GM12864 (cell line): ENCODE measurements around the gene STK32B.
"Not testable (repeated sequence)": the region's sequence is repeated elsewhere in the genome, so short reads cannot be mapped to it uniquely, and the experiment has no call there.

Experiments used
- DNase-seq: peaks from one replicate; pipeline ENCODE4 v3.0.0-alpha.2; 2011; ENCODE audit warnings: low read depth
- H3K4me3 ChIP-seq: 2 replicates; pipeline ENCODE4 v1.5.1; 2011; ENCODE audit warnings: mild to moderate bottlenecking, low read depth, low read length, control low read depth
- TF ChIP-seq, protein P1 (sequence below): IDR thresholded peaks from 2 replicates; pipeline ENCODE4 v1.5.1; 2011; ENCODE audit warnings: low read depth, mild to moderate bottlenecking, moderate library complexity, low read length, control low read depth, inconsistent platforms; ENCODE audit errors: missing control alignments

STK32B gene

DNA sequence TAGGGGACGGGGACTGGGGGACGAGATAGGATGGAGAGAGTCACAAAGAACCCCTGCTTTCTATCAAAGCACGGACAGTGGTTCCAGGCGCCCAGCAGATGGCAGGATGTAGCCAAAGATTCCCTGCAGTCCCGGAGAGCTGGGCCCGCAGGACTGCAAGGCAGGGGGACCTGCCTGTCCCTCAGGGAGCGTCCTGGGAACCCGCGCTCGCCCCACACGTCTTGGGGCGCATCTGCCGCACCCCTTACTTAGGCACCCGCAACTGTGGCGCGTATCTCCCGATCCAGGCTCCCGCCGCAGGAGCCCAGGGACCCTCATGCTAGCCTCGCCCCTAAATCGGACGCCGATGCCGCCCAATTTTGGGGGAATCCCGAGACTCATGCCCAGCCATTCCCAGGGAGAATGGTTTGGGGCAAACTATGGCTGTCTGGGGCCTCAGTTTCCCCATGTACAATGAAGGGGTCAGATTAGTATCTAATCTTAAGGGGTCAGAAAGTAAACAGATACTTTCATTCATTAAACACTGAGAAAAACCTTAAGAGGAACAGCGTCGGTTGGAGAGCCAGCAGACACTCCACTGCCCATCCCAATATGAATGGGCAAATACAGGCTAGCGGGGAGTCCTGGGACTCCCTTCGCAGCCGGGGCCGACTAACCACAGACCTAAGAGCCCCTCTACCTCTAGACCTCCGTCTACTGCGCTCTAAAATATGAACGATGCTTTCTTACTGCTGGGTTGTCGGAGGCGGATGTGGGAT is 581 bp upstream of the STK32B start:
- peak overlapping the region; percentile 47 for H3K4me3 ChIP-seq
- TF ChIP-seq, protein P1, sequence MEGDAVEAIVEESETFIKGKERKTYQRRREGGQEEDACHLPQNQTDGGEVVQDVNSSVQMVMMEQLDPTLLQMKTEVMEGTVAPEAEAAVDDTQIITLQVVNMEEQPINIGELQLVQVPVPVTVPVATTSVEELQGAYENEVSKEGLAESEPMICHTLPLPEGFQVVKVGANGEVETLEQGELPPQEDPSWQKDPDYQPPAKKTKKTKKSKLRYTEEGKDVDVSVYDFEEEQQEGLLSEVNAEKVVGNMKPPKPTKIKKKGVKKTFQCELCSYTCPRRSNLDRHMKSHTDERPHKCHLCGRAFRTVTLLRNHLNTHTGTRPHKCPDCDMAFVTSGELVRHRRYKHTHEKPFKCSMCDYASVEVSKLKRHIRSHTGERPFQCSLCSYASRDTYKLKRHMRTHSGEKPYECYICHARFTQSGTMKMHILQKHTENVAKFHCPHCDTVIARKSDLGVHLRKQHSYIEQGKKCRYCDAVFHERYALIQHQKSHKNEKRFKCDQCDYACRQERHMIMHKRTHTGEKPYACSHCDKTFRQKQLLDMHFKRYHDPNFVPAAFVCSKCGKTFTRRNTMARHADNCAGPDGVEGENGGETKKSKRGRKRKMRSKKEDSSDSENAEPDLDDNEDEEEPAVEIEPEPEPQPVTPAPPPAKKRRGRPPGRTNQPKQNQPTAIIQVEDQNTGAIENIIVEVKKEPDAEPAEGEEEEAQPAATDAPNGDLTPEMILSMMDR: peak; percentile 67
- no peak for DNase-seq

DNA sequence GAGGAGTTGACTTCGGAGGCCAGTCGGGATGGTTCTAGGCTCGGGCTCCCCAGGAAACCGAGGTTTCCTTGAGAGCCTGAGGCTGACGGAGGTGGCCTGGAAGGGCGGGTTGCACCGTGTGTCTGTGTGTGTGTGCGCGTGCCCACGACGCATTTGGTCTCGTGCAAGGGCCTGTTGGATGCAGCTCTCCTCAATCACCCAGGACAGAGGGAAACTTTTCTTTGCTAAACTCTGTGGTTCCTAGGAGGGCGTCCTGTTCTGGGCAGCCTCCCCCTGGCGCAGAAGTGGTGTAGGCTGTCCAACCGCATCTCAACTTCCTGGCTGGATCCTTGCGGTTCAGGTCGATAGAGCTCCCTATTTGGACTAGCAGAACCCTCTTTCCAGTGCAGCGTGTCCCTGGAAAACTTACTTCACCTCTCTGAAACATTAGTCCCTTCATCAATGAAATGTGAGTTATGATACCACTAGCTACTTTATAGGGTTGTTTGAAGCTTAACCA is 973 bp downstream of the STK32B start:
- no peak for DNase-seq
- H3K4me3 ChIP-seq: no peak overlapping the region

DNA sequence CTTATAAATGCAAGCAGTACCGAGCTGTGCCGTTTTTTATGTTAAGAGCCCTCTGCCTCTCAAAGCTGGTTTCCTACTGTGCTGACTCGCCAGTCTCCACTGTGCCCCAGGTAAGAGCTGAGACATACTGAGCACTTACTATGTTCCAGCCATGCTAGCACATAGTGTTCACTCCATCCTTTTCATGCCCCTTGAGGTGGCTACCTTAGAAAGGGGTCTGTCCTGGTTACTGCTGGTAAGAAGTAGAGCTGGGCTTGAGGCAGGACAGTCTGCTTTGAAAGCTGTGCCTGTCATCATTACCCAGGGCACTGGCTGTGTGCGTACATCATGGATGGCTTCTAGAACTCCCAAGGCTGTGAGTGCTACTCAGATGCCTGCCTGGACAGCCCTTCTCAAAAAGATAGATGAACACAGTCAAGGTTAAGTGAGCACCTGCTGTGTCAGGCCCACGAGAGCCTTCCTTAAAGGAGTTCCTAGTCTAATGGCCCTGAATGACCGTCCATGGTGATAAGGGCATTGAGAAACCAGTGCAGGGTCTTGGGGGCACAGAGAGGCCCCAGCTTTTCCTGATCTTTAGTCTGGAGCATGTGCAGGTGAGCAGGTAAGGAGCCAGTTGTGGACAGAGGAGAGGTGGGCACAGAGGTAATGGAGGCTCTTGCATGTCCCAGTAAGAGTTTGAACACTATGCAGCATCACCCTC is 1.6 kb downstream of the STK32B start:
- no peak overlapping the region for H3K4me3 ChIP-seq
- TF ChIP-seq, protein P1: no peak
- DNase-seq: no peak

More for the DNA sequence above, 973 bp downstream of the STK32B start:
- TF ChIP-seq, protein P1: no peak

DNA sequence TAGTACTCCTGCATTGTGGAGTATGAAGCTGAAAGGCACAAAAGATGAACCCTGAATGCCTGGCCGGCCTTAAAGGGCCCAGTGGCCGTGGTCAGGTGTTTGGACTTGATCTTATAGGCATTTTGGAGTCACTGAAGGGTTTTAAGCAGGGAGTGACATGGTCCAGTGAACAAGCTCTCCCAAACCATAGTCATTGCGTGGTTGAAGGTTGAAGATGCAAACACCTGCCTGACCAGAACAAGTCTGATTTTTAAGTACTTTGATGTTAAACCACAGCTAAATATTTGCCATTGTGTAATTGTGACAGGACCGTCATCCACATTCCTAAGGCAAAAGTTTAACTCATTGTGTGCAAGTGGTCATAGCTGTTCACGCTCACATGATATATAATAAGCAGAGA is 3.3 kb downstream of the STK32B start:
- TF ChIP-seq, protein P1: no peak
- no peak for DNase-seq
- H3K4me3 ChIP-seq: no peak overlapping the region

DNA sequence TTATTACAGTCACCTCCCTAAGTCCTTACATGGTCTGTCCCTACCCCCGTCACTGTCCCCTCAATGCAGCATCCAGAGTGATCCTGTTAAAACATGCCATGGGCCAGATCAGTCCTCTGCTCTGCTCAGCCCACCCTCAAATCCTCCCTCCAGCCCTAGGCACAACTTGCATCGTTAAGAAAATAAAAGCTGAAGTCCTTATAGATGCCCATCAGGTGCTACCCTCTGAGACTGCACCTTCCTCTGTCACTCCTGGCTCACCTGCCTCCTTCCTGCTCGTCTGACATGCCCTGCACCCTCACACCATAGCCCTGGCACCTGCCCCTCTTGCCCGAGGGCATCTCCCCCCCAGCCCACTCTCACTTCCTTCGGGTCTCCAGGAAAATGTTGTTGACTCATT is 4.1 kb downstream of the STK32B start:
- no peak overlapping the region for H3K4me3 ChIP-seq
- TF ChIP-seq, protein P1: no peak
- no peak for DNase-seq

DNA sequence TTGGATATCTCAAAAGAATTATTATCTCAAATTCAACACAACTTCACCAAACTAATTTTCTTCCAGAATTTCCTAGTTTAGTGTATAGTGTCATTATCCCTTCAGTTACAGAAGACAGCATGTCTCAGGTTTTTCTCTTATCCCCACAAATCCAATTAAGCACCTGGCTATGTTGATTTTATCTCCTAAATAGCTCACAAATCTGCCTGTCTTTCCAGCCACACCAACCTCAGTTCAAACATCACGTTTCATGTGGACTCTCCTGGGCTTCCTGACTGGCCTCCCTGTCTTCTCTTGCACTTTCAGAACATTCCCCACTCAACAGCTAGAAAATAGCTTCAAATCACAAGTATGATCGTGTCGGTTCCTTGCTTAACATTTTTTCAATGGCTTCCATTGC is 14.8 kb downstream of the STK32B start:
- TF ChIP-seq, protein P1: no peak
- DNase-seq: no peak

DNA sequence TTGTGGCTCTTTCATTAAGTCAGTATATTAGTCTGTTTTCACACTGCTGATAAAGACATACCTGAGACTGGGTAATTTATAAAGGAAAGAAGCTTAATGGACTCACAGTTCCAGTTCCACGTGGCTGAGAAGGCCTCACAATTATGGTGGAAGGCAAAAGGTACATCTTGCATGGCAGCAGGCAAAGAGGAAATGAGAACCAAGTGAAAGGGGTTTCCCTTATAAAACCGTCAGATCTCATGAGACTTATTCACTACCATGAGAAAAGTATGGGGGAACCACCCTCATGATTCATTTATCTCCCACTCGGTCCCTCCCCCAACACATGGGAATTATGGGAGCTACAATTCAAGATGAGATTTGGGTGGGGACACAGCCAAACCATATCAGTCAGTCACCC is 15.7 kb downstream of the STK32B start:
- DNase-seq, H3K4me3 ChIP-seq: not testable (repeated sequence)

More for the DNA sequence above, 14.8 kb downstream of the STK32B start:
- H3K4me3 ChIP-seq: no peak overlapping the region
